SU-DHL-6 (cell line): ENCODE measurements around the gene ACAA2.

ENCODE experiments used
- CTCF ChIP-seq: fragments of 200-600 bp; sonication (generic); IDR thresholded peaks from one replicate; pipeline ENCODE4 v1.5.1; 2017; ENCODE audit warnings: antibody characterized with exemption, mild to moderate bottlenecking, low read length, moderate library complexity; ENCODE audit not compliant: insufficient read depth, poor library complexity, severe bottlenecking
- EZH2phosphoT487 ChIP-seq: fragments of 200-600 bp; sonication (generic), shearing (Covaris generic); conservative IDR thresholded peaks from 2 replicates; pipeline ENCODE4 v1.6.1; 2018; ENCODE audit warnings: mild to moderate bottlenecking, antibody characterized with exemption, low read length, moderate library complexity, mixed read lengths

GRCh38 chr18:49744376-49745008 is 68.8 kb downstream of the ACAA2 start:
- TF ChIP-seq CTCF: no peak
- TF ChIP-seq EZH2phosphoT487: no peak
